GM12878 (cell line): Measurements from ENCODE around the gene HMOX2. TPM values are rescaled to one million over a fixed set of nuclear protein-coding genes. Genes with fewer than 3 reads are reported as not detected.

Source experiments
- ATAC-seq: fragments of 200-7000 bp; cut with Tn5 transposase; 3 replicates; pipeline ENCODE4 v1.9.1; 2020; ENCODE audit warnings: mild to moderate bottlenecking, moderate library complexity
- BruUV-seq: library from RNA; stranded (reverse); fragments of 400-500 nt; replicated peaks from 2 replicates; lab custom pipeline; 2021; lab: Mats Ljungman, UMichigan
- CTCF ChIA-PET: fragments of 300-600 bp; sonication (Branson Sonifier 250); formaldehyde crosslinking; extraction: SDS; loops from one replicate; lab custom pipeline; 2021; ENCODE audit warnings: inconsistent platforms; lab: Yijun Ruan, JAX
- POLR2A ChIA-PET: fragments of 350-600 bp; formaldehyde crosslinking; extraction: SDS; loops from one replicate; lab custom pipeline; 2021; ENCODE audit warnings: inconsistent platforms; lab: Charles Lee
- RAD21 ChIA-PET: fragments of 300-600 bp; sonication (Branson Sonifier 250); formaldehyde crosslinking; loops from one replicate; lab custom pipeline; 2023; ENCODE audit warnings: antibody characterized with exemption; ENCODE audit not compliant: unreplicated experiment; lab: Charles Lee
- SMC1A ChIA-PET: fragments of 300-600 bp; sonication (Branson Sonifier 250); formaldehyde crosslinking; loops from one replicate; lab custom pipeline; 2023; ENCODE audit not compliant: unreplicated experiment, uncharacterized antibody; lab: Charles Lee
- DNase-seq: peaks from one replicate; pipeline ENCODE4 v3.0.0-alpha.2; 2011; ENCODE audit warnings: low read depth, low spot score
- FAIRE-seq: peaks from 3 replicates; lab custom pipeline; 2011; peaks lifted over from hg19 to GRCh38; lab: Jason Lieb, UNC
- H2AFZ ChIP-seq: 2 replicates; pipeline ENCODE4 v1.6.0; 2011; ENCODE audit warnings: low read depth, low read length, control low read depth; ENCODE audit not compliant: control insufficient read depth
- H3K27ac ChIP-seq: 2 replicates; pipeline ENCODE4 v1.5.1; 2011; ENCODE audit warnings: control low read depth; ENCODE audit not compliant: control insufficient read depth, insufficient read depth
- H3K27me3 ChIP-seq, 2 experiments: replicated peaks in 1 of 2; 2 replicates each; pipeline versions ENCODE4 v1.6.0 to v1.6.1; 2011; ENCODE audit warnings: low read length in 1 of 2; ENCODE audit not compliant: control insufficient read depth in 2 of 2, insufficient read depth in 2 of 2
- H3K36me3 ChIP-seq, 2 experiments: 2 replicates each; pipeline ENCODE4 v1.5.1; 2011; ENCODE audit warnings: low read length in 1 of 2; ENCODE audit not compliant: control insufficient read depth in 2 of 2, insufficient read depth in 2 of 2
- H3K4me1 ChIP-seq: 2 replicates; pipeline ENCODE4 v1.6.1; 2011; ENCODE audit warnings: mild to moderate bottlenecking, low read length, moderate library complexity, mixed read lengths; ENCODE audit not compliant: control insufficient read depth, insufficient read depth
- H3K4me2 ChIP-seq: 2 replicates; pipeline ENCODE4 v1.6.0; 2011; ENCODE audit warnings: control low read depth; ENCODE audit not compliant: control insufficient read depth, insufficient read depth
- H3K4me3 ChIP-seq: fragments of 200-600 bp; sonication (generic); 2 replicates; pipeline ENCODE4 v1.5.1; 2016
- H3K79me2 ChIP-seq: 2 replicates; pipeline ENCODE4 v1.6.0; 2011; ENCODE audit warnings: low read length; ENCODE audit not compliant: control insufficient read depth, insufficient read depth
- H3K9ac ChIP-seq: 2 replicates; pipeline ENCODE4 v1.8.0; 2011; ENCODE audit warnings: low read length, control low read depth, mixed read lengths; ENCODE audit not compliant: control insufficient read depth, insufficient read depth
- H3K9me3 ChIP-seq: replicated peaks from 3 replicates; pipeline ENCODE4 v1.5.1; 2011; ENCODE audit warnings: mild to moderate bottlenecking, low read length; ENCODE audit not compliant: control insufficient read depth, insufficient read depth
- H4K20me1 ChIP-seq: 2 replicates; pipeline ENCODE4 v1.6.0; 2011; ENCODE audit not compliant: control insufficient read depth, insufficient read depth
- BCL3 ChIP-seq: IDR thresholded peaks from 2 replicates; pipeline ENCODE4 v1.6.1; 2011; ENCODE audit warnings: borderline replicate concordance, low read depth, mild to moderate bottlenecking, moderate library complexity, low read length; ENCODE audit not compliant: insufficient read depth, poor library complexity, severe bottlenecking
- CHD1 ChIP-seq: IDR thresholded peaks from 2 replicates; pipeline ENCODE4 v1.6.1; 2012; ENCODE audit warnings: low read depth, low read length, improper control_type of control experiment
- E2F8 ChIP-seq: fragments of 450-650 bp; IDR thresholded peaks from 2 replicates; pipeline ENCODE4 v1.6.1; 2018; ENCODE audit warnings: mild to moderate bottlenecking, low read depth, moderate library complexity; ENCODE audit not compliant: partially characterized antibody
- IKZF2 ChIP-seq, 2 experiments: fragments of 450-650 bp; IDR thresholded peaks; 2 replicates each; pipeline ENCODE4 v1.6.1; 2017; ENCODE audit warnings: mild to moderate bottlenecking in 2 of 2, moderate library complexity in 2 of 2
- IRF4 ChIP-seq: IDR thresholded peaks from 2 replicates; pipeline ENCODE4 v1.6.1; 2011; ENCODE audit warnings: low read depth, low read length
- MTA3 ChIP-seq: IDR thresholded peaks from 2 replicates; pipeline ENCODE4 v1.6.1; 2012; ENCODE audit warnings: low read length, inconsistent platforms, borderline replicate concordance
- POLR2A ChIP-seq: IDR thresholded peaks from 2 replicates; pipeline ENCODE4 v1.6.1; 2011; ENCODE audit warnings: low read depth, mild to moderate bottlenecking, low read length
- RELB ChIP-seq: fragments of 450-650 bp; IDR thresholded peaks from 2 replicates; pipeline ENCODE4 v1.6.1; 2017; ENCODE audit warnings: low read depth, mild to moderate bottlenecking, moderate library complexity
- REST ChIP-seq: IDR thresholded peaks from 2 replicates; pipeline ENCODE4 v1.6.1; 2012; ENCODE audit warnings: mild to moderate bottlenecking, low read depth, low read length
- SRF ChIP-seq, 2 experiments: IDR thresholded peaks; 2 replicates each; pipeline ENCODE4 v1.6.1; 2011; ENCODE audit warnings: low read depth in 2 of 2, low read length in 2 of 2, mild to moderate bottlenecking in 1 of 2, moderate library complexity in 1 of 2
- ZNF622 ChIP-seq: fragments of 450-650 bp; IDR thresholded peaks from 2 replicates; pipeline ENCODE4 v1.6.1; 2017; ENCODE audit warnings: mild to moderate bottlenecking, inconsistent platforms
- WGBS: methylation state at CpG from one replicate; pipeline ENCODE4 v1.1.6; 2016; ENCODE audit warnings: low lambda C conversion rate; ENCODE audit not compliant: insufficient replicate concordance, insufficient coverage; ENCODE audit errors: missing lambda C conversion rate; 5-methylcytosine and 5-hydroxymethylcytosine counted together
- in situ Hi-C: fragments of 300-500 bp; cut with MboI; formaldehyde crosslinking; loops from 9 replicates; pipeline ENCODE4 v1.14.3; 2018; ENCODE audit warnings: mixed read lengths
- intact Hi-C: fragments of 100-400 bp; cut with micrococcal nuclease; formaldehyde crosslinking; loops from one replicate; pipeline ENCODE4 v1.14.2; 2022; ENCODE audit not compliant: unreplicated experiment
- polyA plus RNA-seq, 11 experiments: library from polyadenylated mRNA; depleted of rRNA in 4 of 11; unstranded in 6 of 11; stranded (reverse) in 5 of 11; fragments of >200 nt; fragmentation: Nextera tagmentation in 4 of 11; fragmentation: Illumina TruSeq in 1 of 11; extraction: Ambion mirVana in 4 of 11; extraction: Trizol in 1 of 11; gene quantifications; 1 replicate in 1 of 11; 2 replicates in 10 of 11; pipeline versions ENCODE4 v1.2.1 to v1.2.3, GENCODE V29; 2011 to 2016; ENCODE audit warnings: inconsistent platforms in 2 of 11, missing spikeins in 2 of 11, low read depth in 1 of 11
- total RNA-seq, 4 experiments: library from RNA; depleted of rRNA in 3 of 4; stranded (reverse); fragments of >200 nt in 3 of 4; fragmentation: Illumina TruSeq in 1 of 4; extraction: Trizol in 1 of 4; gene quantifications; 2 replicates each; pipeline versions ENCODE4 v1.2.1 to v1.2.3, GENCODE V29; 2013 to 2021

HMOX2 gene
- total and polyA plus RNA-seq, 10 of the 15 experiments (the other 5 are each of a cell fraction or from before 2014, with no cell fraction given): 26.4 to 111 (median 57.8) TPM

GRCh38 chr16:4454623-4455022 is 21.6 kb upstream of the HMOX2 start (continued):
- TF ChIP-seq POLR2A (0 out of 2 replicates have a peak, but pooled peaks have one; percentile 21), ZNF622 (no peak), SRF (IDR thresholded peaks at IDR 0.05; ENCODE audit: low read depth in 2 of 2, low read length in 2 of 2) (no peak), E2F8 (no peak), IRF4 (no peak), CHD1 (no peak), BCL3 (no peak)

GRCh38 chr16:4455081-4455480 is 21.1 kb upstream of the HMOX2 start:
- no peaks in the 10 kb centered on the region; the same call in 1 of the 2 replicates for H4K20me1 ChIP-seq
- CTCF ChIA-PET: no interaction called here
- intact Hi-C loops (no loop called here), in situ Hi-C loops (no loop called here)
- no peaks in the 10 kb centered on the region for H3K9me3 ChIP-seq
- FAIRE-seq (no peak), ATAC-seq (no peak), DNase-seq (no peak)
- no peak overlapping the region for H3K4me2 ChIP-seq
- BruUV-seq: no TSS peak
- H3K27ac ChIP-seq: no peak overlapping the region
- H3K4me1 ChIP-seq: no peaks in the 10 kb centered on the region
- peaks cover 22% of the 10 kb centered on the region in 2 experiments; a peak in 3 of 4 replicates for H3K36me3 ChIP-seq
- SMC1A ChIA-PET: no interaction called here
- H3K27me3 ChIP-seq: no peaks in the 10 kb centered on the region
- H2AFZ ChIP-seq: no peak overlapping the region
- H3K4me3 ChIP-seq: no peak overlapping the region
- H3K79me2 ChIP-seq: no peaks in the 10 kb centered on the region
- WGBS: 97% methylated on average over 14 of the region's 14 CpGs
- TF ChIP-seq REST (no peak), MTA3 (no peak), RELB (no peak), IKZF2 (IDR thresholded peaks at IDR 0.05) (no peak)
- POLR2A ChIA-PET: no interaction called here
- H3K9ac ChIP-seq: no peak overlapping the region
- RAD21 ChIA-PET: no interaction called here
